RWPE1 (cell line): ENCODE measurements around the gene GCK.

ENCODE experiments used
- CTCF ChIA-PET: fragments of 350-600 bp; sonication (Branson Sonifier 250); formaldehyde crosslinking; extraction: SDS; loops from one replicate; lab custom pipeline; 2021; lab: Yijun Ruan, JAX
- POLR2A ChIA-PET: fragments of 400-600 bp; formaldehyde crosslinking; extraction: SDS; loops from one replicate; lab custom pipeline; 2020; ENCODE audit warnings: antibody characterized with exemption; ENCODE audit not compliant: low non-redundant PET; lab: Yijun Ruan, JAX
- DNase-seq: peaks from one replicate; pipeline ENCODE4 v3.0.0; 2012; ENCODE audit warnings: low spot score
- H3K27ac ChIP-seq: fragments of 450-650 bp; 2 replicates; pipeline ENCODE4 v1.5.1; 2017
- CTCF ChIP-seq: fragments of 450-650 bp; conservative IDR thresholded peaks from 2 replicates; pipeline ENCODE4 v1.5.1; 2017; ENCODE audit warnings: low read depth, mild to moderate bottlenecking

Gene GCK

GRCh38 chr7:44191171-44191570, 1.9 kb upstream of the GCK start:
- ChIA-PET POLR2A (no interaction called here), CTCF (no interaction called here)
- DNase-seq, result no peak
- TF ChIP-seq CTCF, result no peak
- H3K27ac ChIP-seq, result no peak overlapping the region

- ChIA-PET POLR2A (no interaction called here), CTCF (no interaction called here)
- DNase-seq, result no peak
These were observed 994 bp upstream of the GCK start for GRCh38 chr7:44189993-44190872.

GRCh38 chr7:44188480-44189225, 586 bp downstream of the GCK start:
- no peak for TF ChIP-seq CTCF
- CTCF ChIA-PET, result interaction anchor here (1.0 kb wide), 1 partner anchor 25 kb away, joined by 5 read pairs; no protein-coding TSS in a partner anchor

More at GRCh38 chr7:44189993-44190872, 994 bp upstream of the GCK start:
- no peak overlapping the region for H3K27ac ChIP-seq
- TF ChIP-seq CTCF, result no peak

GRCh38 chr7:44187636-44188416, 1.4 kb downstream of the GCK start:
- no peak for TF ChIP-seq CTCF
- ChIA-PET CTCF (interaction anchor here (1.0 kb wide), 1 partner anchor 24 kb away, joined by 5 read pairs; no protein-coding TSS in a partner anchor), POLR2A (no interaction called here)
- H3K27ac ChIP-seq, result no peak overlapping the region
- DNase-seq, result no peak

More at GRCh38 chr7:44188480-44189225, 586 bp downstream of the GCK start:
- no peak for DNase-seq
- H3K27ac ChIP-seq, result no peak overlapping the region
- POLR2A ChIA-PET, result no interaction called here

- ChIA-PET POLR2A (no interaction called here), CTCF (no interaction called here)
- H3K27ac ChIP-seq, result no peak overlapping the region
- no peak for TF ChIP-seq CTCF
- no peak for DNase-seq
These were observed 2.5 kb downstream of the GCK start for GRCh38 chr7:44186736-44187135.

- CTCF ChIA-PET, result no interaction called here
- POLR2A ChIA-PET, result no interaction called here
- TF ChIP-seq CTCF, result no peak
- peak overlapping the region; percentile 66 for H3K27ac ChIP-seq
- DNase-seq, result no peak
These were observed 3.5 kb downstream of the GCK start for GRCh38 chr7:44185729-44186128.
